ENCODE results near the gene SFRP2. TPM values are rescaled to one million over a fixed set of nuclear protein-coding genes. Genes with fewer than 3 reads are reported as not detected.
A peak's percentile ranks its signal among the peaks of the same experiment; 100 is the strongest.

Gene SFRP2
- total and polyA plus RNA-seq, 12 donors = 0.30 to 5.2 (median 0.77) TPM; not detected in 5

- no peak for TF ChIP-seq CTCF (IDR thresholded peaks at IDR 0.05)
- intact Hi-C loops (cut with DNase I) = loop anchor here in 5 of 10 donors (5.0 to 10.0 kb wide), 3 partner anchors 110 to 403 kb away; partner anchors contain the start of gene MND1 (in 2 of the 5)
- ATAC-seq (peak in 1 of 8 donors; percentile 27), DNase-seq (no peak)
- Histone ChIP-seq H3K27ac (peak overlapping the region in 1 of 10 donors; percentile 61), H3K4me1 (peaks cover 0 to 31% (median 0%) of the 10 kb centered on the region in 9 donors), H3K9me3 (no peaks in the 10 kb centered on the region), H3K27me3 (no peaks in the 10 kb centered on the region), H3K36me3 (no peaks in the 10 kb centered on the region), H3K4me3 (no peak overlapping the region)
- 85 to 87% methylated on average over 4 of the region's 4 CpGs for WGBS, 2 donors
These were observed 41.4 kb downstream of the SFRP2 start for GRCh38 chr4:153747406-153747955.

- Histone ChIP-seq H3K36me3 (no peaks in the 10 kb centered on the region), H3K27ac (no peak overlapping the region), H3K9me3 (peaks cover 0 to 9% (median 3%) of the 10 kb centered on the region in 11 donors), H3K4me1 (peaks cover 0 to 37% (median 0%) of the 10 kb centered on the region in 9 donors), H3K4me3 (no peak overlapping the region), H3K27me3 (no peaks in the 10 kb centered on the region)
- no peak for TF ChIP-seq CTCF (IDR thresholded peaks at IDR 0.05)
- DNase-seq (no peak), ATAC-seq (no peak)
- intact Hi-C loops (cut with DNase I) = loop anchor here in 5 of 10 donors (5.0 to 10.0 kb wide), 3 partner anchors 108 to 401 kb away; partner anchors contain the start of gene MND1 (in 2 of the 5)
These were observed 43.2 kb downstream of the SFRP2 start for GRCh38 chr4:153745651-153746050.

- Histone ChIP-seq H3K27me3 (no peaks in the 10 kb centered on the region), H3K4me1 (peaks cover 0 to 6% (median 0%) of the 10 kb centered on the region in 9 donors), H3K9me3 (peaks cover 0 to 13% (median 6%) of the 10 kb centered on the region in 11 donors), H3K27ac (peak overlapping the region in 1 of 10 donors; percentile 38), H3K36me3 (no peaks in the 10 kb centered on the region), H3K4me3 (no peak overlapping the region)
- ATAC-seq (peak in 1 of 8 donors; percentile 27), DNase-seq (no peak)
- no peak for TF ChIP-seq CTCF (IDR thresholded peaks at IDR 0.05)
- 73 to 83% methylated on average over 2 of the region's 2 CpGs for WGBS, 2 donors
- intact Hi-C loops (cut with DNase I) = loop anchor here in 3 of 10 donors (10.0 kb wide), 2 partner anchors 107 to 397 kb away; partner anchors contain the start of gene MND1 (in 2 of the 3)
These were observed 47.3 kb downstream of the SFRP2 start for GRCh38 chr4:153741541-153741940.

GRCh38 chr4:153735906-153736461, 52.9 kb downstream of the SFRP2 start:
- H3K27me3 ChIP-seq = no peaks in the 10 kb centered on the region
- H3K4me1 ChIP-seq = peaks cover 0 to 3% (median 0%) of the 10 kb centered on the region in 9 donors
- DNase-seq (no peak), ATAC-seq (no peak)
- no peak for TF ChIP-seq CTCF (IDR thresholded peaks at IDR 0.05)
- no peak overlapping the region for H3K27ac ChIP-seq
- H3K9me3 ChIP-seq = peaks cover 0 to 8% (median 4%) of the 10 kb centered on the region in 11 donors
- no peaks in the 10 kb centered on the region for H3K36me3 ChIP-seq
- intact Hi-C loops (cut with DNase I) = no loop called here
- H3K4me3 ChIP-seq = no peak overlapping the region

Data from heart right ventricle (tissue), 16 donors.